ENCODE results near the gene HUWE1. TPM values are rescaled to one million over a fixed set of nuclear protein-coding genes. Genes with fewer than 3 reads are reported as not detected.

Gene HUWE1
- polyA plus RNA-seq, 2 of the 4 experiments (the other 2 are of a cell fraction), result 55.7 to 120 TPM

GRCh38 chrX:53717205-53717604 is 30.7 kb upstream of the HUWE1 start:
- Histone ChIP-seq H3K9me3 (no peaks in the 10 kb centered on the region), H3K4me1 (no peaks in the 10 kb centered on the region), H3K27ac (no peak overlapping the region), H3K4me3 (no peak overlapping the region), H3K4me2 (no peak overlapping the region)
- ChIA-PET CTCF (interaction anchor here (1.2 kb wide), 1 partner anchor 16 kb away, joined by 3 read pairs; no protein-coding TSS in a partner anchor), POLR2A (no interaction called here)
- 35% methylated on average over 2 of the region's 2 CpGs for WGBS (ENCODE audit: missing lambda C conversion rate)
- TF ChIP-seq EP300 (IDR thresholded peaks at IDR 0.05) (no peak), HOXB13 (CRISPR knock-in tag; IDR thresholded peaks at IDR 0.05; ENCODE audit: low read depth) (no peak), KDM5A (IDR thresholded peaks at IDR 0.05) (no peak), CEBPB (IDR thresholded peaks at IDR 0.05) (no peak), MAFK (IDR thresholded peaks at IDR 0.05; ENCODE audit: partially characterized antibody) (no peak)
- TF ChIP-seq, protein P1, sequence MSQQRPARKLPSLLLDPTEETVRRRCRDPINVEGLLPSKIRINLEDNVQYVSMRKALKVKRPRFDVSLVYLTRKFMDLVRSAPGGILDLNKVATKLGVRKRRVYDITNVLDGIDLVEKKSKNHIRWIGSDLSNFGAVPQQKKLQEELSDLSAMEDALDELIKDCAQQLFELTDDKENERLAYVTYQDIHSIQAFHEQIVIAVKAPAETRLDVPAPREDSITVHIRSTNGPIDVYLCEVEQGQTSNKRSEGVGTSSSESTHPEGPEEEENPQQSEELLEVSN (IDR thresholded peaks at IDR 0.05; ENCODE audit: borderline replicate concordance, low read depth), result no peak
- TF ChIP-seq, protein P2, sequence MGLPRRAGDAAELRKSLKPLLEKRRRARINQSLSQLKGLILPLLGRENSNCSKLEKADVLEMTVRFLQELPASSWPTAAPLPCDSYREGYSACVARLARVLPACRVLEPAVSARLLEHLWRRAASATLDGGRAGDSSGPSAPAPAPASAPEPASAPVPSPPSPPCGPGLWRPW (IDR thresholded peaks at IDR 0.05), result no peak
- FAIRE-seq (no peak), DNase-seq (ENCODE audit: low read depth in 1 of 2, low spot score in 1 of 2) (no peak), ATAC-seq (no peak)

DNA sequence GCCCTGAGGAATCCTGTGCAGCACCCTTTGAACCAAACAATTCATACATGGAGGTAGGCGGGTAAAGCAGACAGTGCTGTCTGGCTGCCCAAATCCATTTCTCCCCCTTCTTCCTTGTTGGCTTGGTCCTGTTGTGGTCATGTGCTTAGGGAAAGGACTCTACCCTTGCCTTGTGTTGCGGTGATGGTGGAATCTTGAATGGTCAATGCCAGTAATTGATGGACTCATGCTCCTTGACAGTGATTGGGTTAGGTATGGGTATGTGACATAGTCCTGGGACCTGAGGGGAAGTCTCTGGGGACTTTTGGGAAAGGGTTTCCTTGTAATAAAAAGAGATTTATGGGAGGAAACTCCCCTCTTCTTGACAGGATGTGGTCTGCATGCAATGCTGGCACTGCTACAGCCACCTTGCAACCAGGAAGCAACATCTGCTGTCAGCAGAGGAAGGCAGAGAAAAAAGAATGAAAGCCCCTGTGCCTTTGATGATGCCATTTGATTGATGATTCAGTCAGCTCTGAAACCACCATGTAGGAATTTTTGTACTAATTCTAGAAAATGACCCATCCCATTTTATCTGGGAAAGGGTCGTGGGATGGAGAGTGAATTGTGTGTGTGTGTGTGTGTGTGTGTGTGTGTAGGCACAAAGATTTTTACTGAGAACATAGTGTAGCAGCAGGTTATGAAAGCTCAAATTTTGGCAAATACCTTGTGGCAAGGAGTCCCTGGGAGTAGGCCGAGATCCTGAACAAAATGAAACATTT is 30.0 kb upstream of the HUWE1 start:
- DNase-seq (ENCODE audit: low read depth in 1 of 2, low spot score in 1 of 2) (no peak), ATAC-seq (no peak), FAIRE-seq (no peak)
- ChIA-PET POLR2A (interaction anchor here (1.0 kb wide), 1 partner anchor 33 kb away, joined by 4 read pairs; no protein-coding TSS in a partner anchor), CTCF (interaction anchor here (1.2 kb wide), 1 partner anchor 16 kb away, joined by 3 read pairs; no protein-coding TSS in a partner anchor)
- Histone ChIP-seq H3K4me2 (no peak overlapping the region), H3K9me3 (no peaks in the 10 kb centered on the region), H3K4me3 (no peak overlapping the region), H3K4me1 (no peaks in the 10 kb centered on the region), H3K27ac (no peak overlapping the region)
- TF ChIP-seq CEBPB (IDR thresholded peaks at IDR 0.05) (no peak), ZNF302 (CRISPR knock-in tag; IDR thresholded peaks at IDR 0.05) (no peak), CBX8 (IDR thresholded peaks at IDR 0.05) (no peak), FOXS1 (CRISPR knock-in tag; IDR thresholded peaks at IDR 0.05) (no peak), JUN (IDR thresholded peaks at IDR 0.05) (no peak), POLR2AphosphoS2 (conservative IDR thresholded peaks at IDR 0.05; ENCODE audit: low read length) (no peak), EP300 (IDR thresholded peaks at IDR 0.05) (no peak), RARB (CRISPR knock-in tag; IDR thresholded peaks at IDR 0.05) (no peak), ZC3H11A (IDR thresholded peaks at IDR 0.05) (no peak), HMGXB4 (CRISPR knock-in tag; IDR thresholded peaks at IDR 0.05; ENCODE audit: borderline replicate concordance) (no peak), HDAC2 (IDR thresholded peaks at IDR 0.05) (no peak), BHLHE40 (IDR thresholded peaks at IDR 0.05; ENCODE audit: low read depth, low read length) (no peak), TFCP2L1 (CRISPR knock-in tag; IDR thresholded peaks at IDR 0.05) (no peak)
- TF ChIP-seq, protein P3, sequence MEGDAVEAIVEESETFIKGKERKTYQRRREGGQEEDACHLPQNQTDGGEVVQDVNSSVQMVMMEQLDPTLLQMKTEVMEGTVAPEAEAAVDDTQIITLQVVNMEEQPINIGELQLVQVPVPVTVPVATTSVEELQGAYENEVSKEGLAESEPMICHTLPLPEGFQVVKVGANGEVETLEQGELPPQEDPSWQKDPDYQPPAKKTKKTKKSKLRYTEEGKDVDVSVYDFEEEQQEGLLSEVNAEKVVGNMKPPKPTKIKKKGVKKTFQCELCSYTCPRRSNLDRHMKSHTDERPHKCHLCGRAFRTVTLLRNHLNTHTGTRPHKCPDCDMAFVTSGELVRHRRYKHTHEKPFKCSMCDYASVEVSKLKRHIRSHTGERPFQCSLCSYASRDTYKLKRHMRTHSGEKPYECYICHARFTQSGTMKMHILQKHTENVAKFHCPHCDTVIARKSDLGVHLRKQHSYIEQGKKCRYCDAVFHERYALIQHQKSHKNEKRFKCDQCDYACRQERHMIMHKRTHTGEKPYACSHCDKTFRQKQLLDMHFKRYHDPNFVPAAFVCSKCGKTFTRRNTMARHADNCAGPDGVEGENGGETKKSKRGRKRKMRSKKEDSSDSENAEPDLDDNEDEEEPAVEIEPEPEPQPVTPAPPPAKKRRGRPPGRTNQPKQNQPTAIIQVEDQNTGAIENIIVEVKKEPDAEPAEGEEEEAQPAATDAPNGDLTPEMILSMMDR (IDR thresholded peaks at IDR 0.05), result no peak
- WGBS (ENCODE audit: missing lambda C conversion rate), result 84% methylated on average over 4 of the region's 4 CpGs
